PC-3 (cell line): ENCODE results near the gene GSTT2. TPM values are rescaled to one million over a fixed set of nuclear protein-coding genes. Genes with fewer than 3 reads are reported as not detected.

Experiments
- ATAC-seq: fragments of 200-7000 bp; cut with Tn5 transposase; 2 replicates; pipeline ENCODE4 v1.9.1; 2020; ENCODE audit warnings: mild to moderate bottlenecking, moderate library complexity
- BruUV-seq: library from RNA; stranded (reverse); fragments of 400-500 nt; replicated peaks from 2 replicates; lab custom pipeline; 2021; lab: Mats Ljungman, UMichigan
- CTCF ChIA-PET: fragments of 300-600 bp; sonication (Branson Sonifier 250); formaldehyde crosslinking; loops from one replicate; lab custom pipeline; 2022; ENCODE audit warnings: antibody characterized with exemption; lab: Charles Lee
- POLR2A ChIA-PET: fragments of 300-600 bp; sonication (Branson Sonifier 250); formaldehyde crosslinking; loops from one replicate; lab custom pipeline; 2022; ENCODE audit warnings: antibody characterized with exemption; ENCODE audit not compliant: unreplicated experiment; lab: Charles Lee
- DNase-seq: peaks from one replicate; pipeline ENCODE4 v3.0.0-alpha.2; 2015
- H2AFZ ChIP-seq: fragments of 300-600 bp; sonication (generic); 2 replicates; pipeline ENCODE4 v1.6.0; 2016; ENCODE audit warnings: antibody characterized with exemption, low read length
- H3F3A ChIP-seq: fragments of 300-600 bp; sonication (generic); one replicate; pipeline ENCODE4 v1.6.0; 2017; ENCODE audit warnings: antibody characterized with exemption, low read length, control low read depth, mild to moderate bottlenecking; ENCODE audit not compliant: unreplicated experiment
- H3K27ac ChIP-seq: fragments of 300-600 bp; sonication (generic); 2 replicates; pipeline ENCODE4 v1.5.1; 2016; ENCODE audit warnings: mild to moderate bottlenecking, low read length
- H3K27me3 ChIP-seq: fragments of 300-600 bp; sonication (generic); 2 replicates; pipeline ENCODE4 v1.6.1; 2016; ENCODE audit warnings: low read length, mixed read lengths
- H3K36me3 ChIP-seq: fragments of 300-600 bp; sonication (generic); 2 replicates; pipeline ENCODE4 v1.6.1; 2016; ENCODE audit warnings: low read depth, mixed run types, low read length, mixed read lengths
- H3K4me1 ChIP-seq: fragments of 300-600 bp; sonication (generic); 2 replicates; pipeline ENCODE4 v1.5.1; 2016; ENCODE audit warnings: low read length; ENCODE audit not compliant: insufficient read depth
- H3K4me2 ChIP-seq: fragments of 300-600 bp; sonication (generic); 2 replicates; pipeline ENCODE4 v1.6.0; 2016; ENCODE audit warnings: low read length
- H3K4me3 ChIP-seq: fragments of 300-600 bp; sonication (generic); 2 replicates; pipeline ENCODE4 v1.5.1; 2016; ENCODE audit warnings: mild to moderate bottlenecking, low read length, mixed read lengths
- H3K79me2 ChIP-seq: fragments of 300-600 bp; sonication (generic); 2 replicates; pipeline ENCODE4 v1.6.1; 2017; ENCODE audit warnings: low read length, mixed read lengths
- H3K9ac ChIP-seq: fragments of 300-600 bp; sonication (generic); 2 replicates; pipeline ENCODE4 v1.6.0; 2016; ENCODE audit warnings: mild to moderate bottlenecking, low read length
- H3K9me2 ChIP-seq: fragments of 300-600 bp; sonication (generic); replicated peaks from 2 replicates; pipeline ENCODE4 v1.6.1; 2016; ENCODE audit warnings: mixed run types, low read length, mixed read lengths
- H3K9me3 ChIP-seq: fragments of 300-600 bp; sonication (generic); 2 replicates; pipeline ENCODE4 v1.6.1; 2016; ENCODE audit warnings: low read length, mixed read lengths
- H4K20me1 ChIP-seq: fragments of 300-600 bp; sonication (generic); 2 replicates; pipeline ENCODE4 v1.6.1; 2016; ENCODE audit warnings: low read length, mixed read lengths
- EZH2 ChIP-seq: fragments of 300-600 bp; sonication (generic); IDR thresholded peaks from one replicate; pipeline ENCODE4 v1.6.1; 2017; ENCODE audit warnings: antibody characterized with exemption, mild to moderate bottlenecking, low read length; ENCODE audit not compliant: unreplicated experiment
- EZH2phosphoT487 ChIP-seq: fragments of 300-600 bp; sonication (generic); IDR thresholded peaks from 2 replicates; pipeline ENCODE4 v1.6.1; 2018; ENCODE audit warnings: mild to moderate bottlenecking, antibody characterized with exemption, low read length, borderline replicate concordance
- intact Hi-C: fragments of 100-400 bp; cut with micrococcal nuclease; formaldehyde crosslinking; loops from 2 replicates; pipeline ENCODE4 v1.9.0; 2023
- total RNA-seq: library from RNA; depleted of rRNA; stranded (reverse); fragments of >200 nt; gene quantifications from 2 replicates; pipeline ENCODE4 v1.2.3, GENCODE V29; 2014
- TF ChIP-seq, protein P1 (sequence below): fragments of 300-600 bp; sonication (generic); conservative IDR thresholded peaks from 2 replicates; pipeline ENCODE4 v1.5.1; 2017; ENCODE audit warnings: antibody characterized with exemption, low read depth, mild to moderate bottlenecking, low read length

Gene GSTT2
- total RNA-seq, 1 experiment from 2014 or later: not detected

DNA sequence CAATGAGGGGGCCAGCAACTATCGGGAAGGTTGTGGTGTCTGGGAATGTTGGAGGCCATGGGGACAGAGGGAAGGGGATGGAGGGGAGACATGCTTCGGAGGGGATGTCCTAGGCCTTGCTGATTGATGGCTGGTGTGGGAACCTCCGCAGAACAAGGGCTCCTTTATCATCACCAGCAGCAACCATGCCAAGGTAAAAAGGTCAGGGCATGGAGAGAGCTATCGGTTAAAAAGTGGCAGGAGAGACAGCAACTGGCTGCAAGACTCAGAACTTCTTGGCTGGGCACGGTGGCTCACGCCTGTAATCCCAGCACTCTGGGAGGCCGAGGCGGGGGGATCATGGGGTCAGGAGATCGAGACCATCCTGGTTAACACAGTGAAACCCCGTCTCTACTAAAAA is 22.3 kb downstream of the GSTT2 start:
- CTCF ChIA-PET: no interaction called here
- DNase-seq: no peak
- no peak overlapping the region for H3K4me2 ChIP-seq
- H3K4me1 ChIP-seq: no peaks in the 10 kb centered on the region
- no peaks in the 10 kb centered on the region for H3K79me2 ChIP-seq
- H4K20me1 ChIP-seq: no peaks in the 10 kb centered on the region
- H3K4me3 ChIP-seq: no peak overlapping the region
- H3K9me3 ChIP-seq: no peaks in the 10 kb centered on the region
- TF ChIP-seq EZH2phosphoT487 (no peak), EZH2 (no peak)
- TF ChIP-seq, protein P1, sequence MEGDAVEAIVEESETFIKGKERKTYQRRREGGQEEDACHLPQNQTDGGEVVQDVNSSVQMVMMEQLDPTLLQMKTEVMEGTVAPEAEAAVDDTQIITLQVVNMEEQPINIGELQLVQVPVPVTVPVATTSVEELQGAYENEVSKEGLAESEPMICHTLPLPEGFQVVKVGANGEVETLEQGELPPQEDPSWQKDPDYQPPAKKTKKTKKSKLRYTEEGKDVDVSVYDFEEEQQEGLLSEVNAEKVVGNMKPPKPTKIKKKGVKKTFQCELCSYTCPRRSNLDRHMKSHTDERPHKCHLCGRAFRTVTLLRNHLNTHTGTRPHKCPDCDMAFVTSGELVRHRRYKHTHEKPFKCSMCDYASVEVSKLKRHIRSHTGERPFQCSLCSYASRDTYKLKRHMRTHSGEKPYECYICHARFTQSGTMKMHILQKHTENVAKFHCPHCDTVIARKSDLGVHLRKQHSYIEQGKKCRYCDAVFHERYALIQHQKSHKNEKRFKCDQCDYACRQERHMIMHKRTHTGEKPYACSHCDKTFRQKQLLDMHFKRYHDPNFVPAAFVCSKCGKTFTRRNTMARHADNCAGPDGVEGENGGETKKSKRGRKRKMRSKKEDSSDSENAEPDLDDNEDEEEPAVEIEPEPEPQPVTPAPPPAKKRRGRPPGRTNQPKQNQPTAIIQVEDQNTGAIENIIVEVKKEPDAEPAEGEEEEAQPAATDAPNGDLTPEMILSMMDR: no peak
- no peaks in the 10 kb centered on the region for H3F3A ChIP-seq
- no peaks in the 10 kb centered on the region for H3K9me2 ChIP-seq
- H3K36me3 ChIP-seq: no peaks in the 10 kb centered on the region
- no TSS peak for BruUV-seq
- no peak overlapping the region for H2AFZ ChIP-seq
- H3K9ac ChIP-seq: no peak overlapping the region
- no peaks in the 10 kb centered on the region for H3K27me3 ChIP-seq
- intact Hi-C loops: no loop called here
- ATAC-seq: no peak
- POLR2A ChIA-PET: no interaction called here
- no peak overlapping the region for H3K27ac ChIP-seq

GRCh38 chr22:24002851-24003250 is 22.9 kb downstream of the GSTT2 start:
- TF ChIP-seq EZH2 (no peak), EZH2phosphoT487 (no peak)
- TF ChIP-seq, protein P1: no peak
- POLR2A ChIA-PET: no interaction called here
- H2AFZ ChIP-seq: no peak overlapping the region
- H3F3A ChIP-seq: no peaks in the 10 kb centered on the region
- H3K9ac ChIP-seq: no peak overlapping the region
- ATAC-seq (no peak), DNase-seq (no peak)
- H3K9me2 ChIP-seq: no peaks in the 10 kb centered on the region
- CTCF ChIA-PET: no interaction called here
- H3K36me3 ChIP-seq: no peaks in the 10 kb centered on the region
- H3K4me1 ChIP-seq: no peaks in the 10 kb centered on the region
- no TSS peak for BruUV-seq
- H3K4me2 ChIP-seq: no peak overlapping the region
- H3K79me2 ChIP-seq: no peaks in the 10 kb centered on the region
- H3K4me3 ChIP-seq: no peak overlapping the region
- H3K27me3 ChIP-seq: no peaks in the 10 kb centered on the region
- H4K20me1 ChIP-seq: no peaks in the 10 kb centered on the region
- H3K27ac ChIP-seq: no peak overlapping the region
- intact Hi-C loops: no loop called here
- H3K9me3 ChIP-seq: no peaks in the 10 kb centered on the region

DNA sequence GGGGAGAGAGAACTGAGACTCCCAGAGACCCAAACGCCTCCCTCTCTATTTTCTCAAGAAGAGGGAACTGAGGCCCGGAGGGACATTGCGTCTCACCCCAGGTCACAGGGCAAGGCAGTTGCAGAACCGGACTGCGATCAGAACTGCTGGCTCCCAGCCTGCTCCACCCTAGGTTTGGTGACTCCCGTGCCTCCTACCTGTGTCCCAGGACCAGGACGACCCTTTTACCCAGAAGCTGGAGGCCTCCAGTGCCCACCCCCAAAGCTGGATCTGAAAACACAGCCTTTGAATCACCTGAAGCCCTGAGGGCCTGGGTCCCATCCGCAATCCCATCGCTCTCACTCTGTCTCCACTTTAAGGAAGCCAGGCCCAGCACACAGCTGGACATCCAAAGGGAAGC is 24.0 kb downstream of the GSTT2 start:
- H3K4me2 ChIP-seq: no peak overlapping the region
- DNase-seq: no peak
- H4K20me1 ChIP-seq: no peaks in the 10 kb centered on the region
- TF ChIP-seq, protein P1: no peak
- TF ChIP-seq EZH2 (no peak), EZH2phosphoT487 (no peak)
- no TSS peak for BruUV-seq
- H3K36me3 ChIP-seq: no peaks in the 10 kb centered on the region
- no peak for ATAC-seq
- no peaks in the 10 kb centered on the region for H3K9me2 ChIP-seq
- H3K4me3 ChIP-seq: no peak overlapping the region
- no peaks in the 10 kb centered on the region for H3F3A ChIP-seq
- H3K27ac ChIP-seq: no peak overlapping the region
- ChIA-PET CTCF (no interaction called here), POLR2A (no interaction called here)
- no peak overlapping the region for H2AFZ ChIP-seq
- intact Hi-C loops: no loop called here
- H3K79me2 ChIP-seq: no peaks in the 10 kb centered on the region
- no peaks in the 10 kb centered on the region for H3K27me3 ChIP-seq
- no peak overlapping the region for H3K9ac ChIP-seq
- no peaks in the 10 kb centered on the region for H3K4me1 ChIP-seq
- H3K9me3 ChIP-seq: no peaks in the 10 kb centered on the region
